ENCODE results near the gene SMIM38. TPM values are rescaled to one million over a fixed set of nuclear protein-coding genes. Genes with fewer than 3 reads are reported as not detected.

The SMIM38 gene
- total and polyA plus RNA-seq, 9 of the 15 experiments (the other 6 are each of a cell fraction or from before 2014, with no cell fraction given), result 0.07 to 1.2 (median 0.21) TPM; not detected in 2

DNA sequence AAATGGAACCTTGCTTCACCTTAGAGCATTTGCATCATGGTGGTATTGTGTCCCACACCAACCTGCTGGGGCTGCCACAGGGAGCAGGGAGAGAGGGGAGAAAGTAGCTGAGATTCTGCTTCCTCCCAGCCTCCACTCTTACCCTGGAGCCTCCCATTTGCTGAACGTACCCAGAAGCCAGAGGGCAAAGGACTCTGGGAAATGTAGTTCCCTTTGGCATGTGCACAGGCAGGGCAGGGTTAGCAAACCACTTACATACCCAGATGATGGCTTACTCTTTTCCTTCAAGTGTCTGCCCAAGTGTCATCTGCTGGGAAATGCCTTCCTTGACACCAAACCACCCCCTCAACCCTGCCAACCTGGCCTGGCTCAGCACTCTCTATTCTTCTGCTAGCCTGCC is 16.9 kb downstream of the SMIM38 start (continued):
- TF ChIP-seq, protein P1, sequence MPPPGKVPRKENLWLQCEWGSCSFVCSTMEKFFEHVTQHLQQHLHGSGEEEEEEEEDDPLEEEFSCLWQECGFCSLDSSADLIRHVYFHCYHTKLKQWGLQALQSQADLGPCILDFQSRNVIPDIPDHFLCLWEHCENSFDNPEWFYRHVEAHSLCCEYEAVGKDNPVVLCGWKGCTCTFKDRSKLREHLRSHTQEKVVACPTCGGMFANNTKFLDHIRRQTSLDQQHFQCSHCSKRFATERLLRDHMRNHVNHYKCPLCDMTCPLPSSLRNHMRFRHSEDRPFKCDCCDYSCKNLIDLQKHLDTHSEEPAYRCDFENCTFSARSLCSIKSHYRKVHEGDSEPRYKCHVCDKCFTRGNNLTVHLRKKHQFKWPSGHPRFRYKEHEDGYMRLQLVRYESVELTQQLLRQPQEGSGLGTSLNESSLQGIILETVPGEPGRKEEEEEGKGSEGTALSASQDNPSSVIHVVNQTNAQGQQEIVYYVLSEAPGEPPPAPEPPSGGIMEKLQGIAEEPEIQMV (tag; conservative IDR thresholded peaks at IDR 0.05; ENCODE audit: low read depth), result no peak
- TF ChIP-seq ZNF282 (CRISPR knock-in tag; IDR thresholded peaks at IDR 0.05) (no peak), FOXK2 (conservative IDR thresholded peaks at IDR 0.05 in 1 of 2, IDR thresholded peaks at IDR 0.05 in 1 of 2; ENCODE audit: low read depth in 2 of 2) (no peak), EZH2 (IDR thresholded peaks at IDR 0.05; ENCODE audit: borderline replicate concordance, low read depth, low read length) (no peak), ZNF717 (CRISPR knock-in tag; IDR thresholded peaks at IDR 0.05) (no peak), ZNF551 (CRISPR knock-in tag; IDR thresholded peaks at IDR 0.05) (no peak), ZNF165 (CRISPR knock-in tag; IDR thresholded peaks at IDR 0.05; ENCODE audit: borderline replicate concordance) (no peak), ZFP36 (IDR thresholded peaks at IDR 0.05; ENCODE audit: low read depth, low read length, partially characterized antibody) (no peak), PYGO2 (tag; IDR thresholded peaks at IDR 0.05) (no peak), ZNF140 (CRISPR knock-in tag; IDR thresholded peaks at IDR 0.05) (no peak), TAL1 (IDR thresholded peaks at IDR 0.05) (no peak), RHOXF2B (CRISPR knock-in tag; conservative IDR thresholded peaks at IDR 0.05) (no peak), ZNF316 (IDR thresholded peaks at IDR 0.05) (no peak), THRAP3 (IDR thresholded peaks at IDR 0.05; ENCODE audit: borderline replicate concordance) (no peak)
- TF ChIP-seq, protein P2, sequence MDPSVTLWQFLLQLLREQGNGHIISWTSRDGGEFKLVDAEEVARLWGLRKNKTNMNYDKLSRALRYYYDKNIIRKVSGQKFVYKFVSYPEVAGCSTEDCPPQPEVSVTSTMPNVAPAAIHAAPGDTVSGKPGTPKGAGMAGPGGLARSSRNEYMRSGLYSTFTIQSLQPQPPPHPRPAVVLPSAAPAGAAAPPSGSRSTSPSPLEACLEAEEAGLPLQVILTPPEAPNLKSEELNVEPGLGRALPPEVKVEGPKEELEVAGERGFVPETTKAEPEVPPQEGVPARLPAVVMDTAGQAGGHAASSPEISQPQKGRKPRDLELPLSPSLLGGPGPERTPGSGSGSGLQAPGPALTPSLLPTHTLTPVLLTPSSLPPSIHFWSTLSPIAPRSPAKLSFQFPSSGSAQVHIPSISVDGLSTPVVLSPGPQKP (CRISPR knock-in tag; IDR thresholded peaks at IDR 0.05), result no peak
- TF ChIP-seq, protein P3, sequence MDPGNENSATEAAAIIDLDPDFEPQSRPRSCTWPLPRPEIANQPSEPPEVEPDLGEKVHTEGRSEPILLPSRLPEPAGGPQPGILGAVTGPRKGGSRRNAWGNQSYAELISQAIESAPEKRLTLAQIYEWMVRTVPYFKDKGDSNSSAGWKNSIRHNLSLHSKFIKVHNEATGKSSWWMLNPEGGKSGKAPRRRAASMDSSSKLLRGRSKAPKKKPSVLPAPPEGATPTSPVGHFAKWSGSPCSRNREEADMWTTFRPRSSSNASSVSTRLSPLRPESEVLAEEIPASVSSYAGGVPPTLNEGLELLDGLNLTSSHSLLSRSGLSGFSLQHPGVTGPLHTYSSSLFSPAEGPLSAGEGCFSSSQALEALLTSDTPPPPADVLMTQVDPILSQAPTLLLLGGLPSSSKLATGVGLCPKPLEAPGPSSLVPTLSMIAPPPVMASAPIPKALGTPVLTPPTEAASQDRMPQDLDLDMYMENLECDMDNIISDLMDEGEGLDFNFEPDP (CRISPR knock-in tag; IDR thresholded peaks at IDR 0.05), result no peak
- TF ChIP-seq, protein P4, sequence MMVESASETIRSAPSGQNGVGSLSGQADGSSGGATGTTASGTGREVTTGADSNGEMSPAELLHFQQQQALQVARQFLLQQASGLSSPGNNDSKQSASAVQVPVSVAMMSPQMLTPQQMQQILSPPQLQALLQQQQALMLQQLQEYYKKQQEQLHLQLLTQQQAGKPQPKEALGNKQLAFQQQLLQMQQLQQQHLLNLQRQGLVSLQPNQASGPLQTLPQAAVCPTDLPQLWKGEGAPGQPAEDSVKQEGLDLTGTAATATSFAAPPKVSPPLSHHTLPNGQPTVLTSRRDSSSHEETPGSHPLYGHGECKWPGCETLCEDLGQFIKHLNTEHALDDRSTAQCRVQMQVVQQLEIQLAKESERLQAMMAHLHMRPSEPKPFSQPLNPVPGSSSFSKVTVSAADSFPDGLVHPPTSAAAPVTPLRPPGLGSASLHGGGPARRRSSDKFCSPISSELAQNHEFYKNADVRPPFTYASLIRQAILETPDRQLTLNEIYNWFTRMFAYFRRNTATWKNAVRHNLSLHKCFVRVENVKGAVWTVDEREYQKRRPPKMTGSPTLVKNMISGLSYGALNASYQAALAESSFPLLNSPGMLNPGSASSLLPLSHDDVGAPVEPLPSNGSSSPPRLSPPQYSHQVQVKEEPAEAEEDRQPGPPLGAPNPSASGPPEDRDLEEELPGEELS (CRISPR knock-in tag; IDR thresholded peaks at IDR 0.05; ENCODE audit: borderline replicate concordance), result no peak
- TF ChIP-seq, protein P5, sequence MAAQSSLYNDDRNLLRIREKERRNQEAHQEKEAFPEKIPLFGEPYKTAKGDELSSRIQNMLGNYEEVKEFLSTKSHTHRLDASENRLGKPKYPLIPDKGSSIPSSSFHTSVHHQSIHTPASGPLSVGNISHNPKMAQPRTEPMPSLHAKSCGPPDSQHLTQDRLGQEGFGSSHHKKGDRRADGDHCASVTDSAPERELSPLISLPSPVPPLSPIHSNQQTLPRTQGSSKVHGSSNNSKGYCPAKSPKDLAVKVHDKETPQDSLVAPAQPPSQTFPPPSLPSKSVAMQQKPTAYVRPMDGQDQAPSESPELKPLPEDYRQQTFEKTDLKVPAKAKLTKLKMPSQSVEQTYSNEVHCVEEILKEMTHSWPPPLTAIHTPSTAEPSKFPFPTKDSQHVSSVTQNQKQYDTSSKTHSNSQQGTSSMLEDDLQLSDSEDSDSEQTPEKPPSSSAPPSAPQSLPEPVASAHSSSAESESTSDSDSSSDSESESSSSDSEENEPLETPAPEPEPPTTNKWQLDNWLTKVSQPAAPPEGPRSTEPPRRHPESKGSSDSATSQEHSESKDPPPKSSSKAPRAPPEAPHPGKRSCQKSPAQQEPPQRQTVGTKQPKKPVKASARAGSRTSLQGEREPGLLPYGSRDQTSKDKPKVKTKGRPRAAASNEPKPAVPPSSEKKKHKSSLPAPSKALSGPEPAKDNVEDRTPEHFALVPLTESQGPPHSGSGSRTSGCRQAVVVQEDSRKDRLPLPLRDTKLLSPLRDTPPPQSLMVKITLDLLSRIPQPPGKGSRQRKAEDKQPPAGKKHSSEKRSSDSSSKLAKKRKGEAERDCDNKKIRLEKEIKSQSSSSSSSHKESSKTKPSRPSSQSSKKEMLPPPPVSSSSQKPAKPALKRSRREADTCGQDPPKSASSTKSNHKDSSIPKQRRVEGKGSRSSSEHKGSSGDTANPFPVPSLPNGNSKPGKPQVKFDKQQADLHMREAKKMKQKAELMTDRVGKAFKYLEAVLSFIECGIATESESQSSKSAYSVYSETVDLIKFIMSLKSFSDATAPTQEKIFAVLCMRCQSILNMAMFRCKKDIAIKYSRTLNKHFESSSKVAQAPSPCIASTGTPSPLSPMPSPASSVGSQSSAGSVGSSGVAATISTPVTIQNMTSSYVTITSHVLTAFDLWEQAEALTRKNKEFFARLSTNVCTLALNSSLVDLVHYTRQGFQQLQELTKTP (IDR thresholded peaks at IDR 0.05; ENCODE audit: low read depth in 1 of 2, partially characterized antibody in 2 of 2), result peak in 1 of 2 experiments; percentile 89
- TF ChIP-seq, protein P6, sequence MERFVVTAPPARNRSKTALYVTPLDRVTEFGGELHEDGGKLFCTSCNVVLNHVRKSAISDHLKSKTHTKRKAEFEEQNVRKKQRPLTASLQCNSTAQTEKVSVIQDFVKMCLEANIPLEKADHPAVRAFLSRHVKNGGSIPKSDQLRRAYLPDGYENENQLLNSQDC (CRISPR knock-in tag; IDR thresholded peaks at IDR 0.05), result no peak
